Mammary epithelial cell (primary cell): Measurements from ENCODE around the gene MB21D2.
"Not testable (repeated sequence)": the region's sequence is repeated elsewhere in the genome, so short reads cannot be mapped to it uniquely, and the experiment has no call there.

Experiments
- CTCF ChIP-seq, 2 donors: IDR thresholded peaks in 1 of 2; conservative IDR thresholded peaks in 1 of 2; 2 replicates each; pipeline ENCODE4 v1.5.1; 2011 to 2012; ENCODE audit warnings: inconsistent platforms in 2 of 2, low read length in 2 of 2, mild to moderate bottlenecking in 2 of 2, control low read depth in 1 of 2, low read depth in 1 of 2; ENCODE audit not compliant: insufficient read depth in 1 of 2; ENCODE audit errors: extremely low read depth in 1 of 2
- EZH2 ChIP-seq: IDR thresholded peaks from 2 replicates; pipeline ENCODE4 v1.6.1; 2012; ENCODE audit warnings: low read length, inconsistent platforms, borderline replicate concordance

GRCh38 chr3:192788816-192789515, 128.7 kb downstream of the MB21D2 start:
- not testable (repeated sequence) for TF ChIP-seq CTCF (conservative IDR thresholded peaks at IDR 0.05 in 1 of 2, IDR thresholded peaks at IDR 0.05 in 1 of 2; ENCODE audit: extremely low read depth in 1 of 2, insufficient read depth in 1 of 2, low read depth in 1 of 2, low read length in 2 of 2); EZH2
